Esophagus squamous epithelium (tissue), 5 donors: ENCODE results near the gene GET4. TPM values are rescaled to one million over a fixed set of nuclear protein-coding genes. Genes with fewer than 3 reads are reported as not detected.
"Not testable (repeated sequence)": the region's sequence is repeated elsewhere in the genome, so short reads cannot be mapped to it uniquely, and the experiment has no call there.

Experiments used
- DNase-seq: peaks from one replicate; lab custom pipeline; 2025; lab: John Stamatoyannopoulos, UW
- H3K27ac ChIP-seq, 4 donors: fragments of 200-600 bp; sonication (generic); one replicate each; pipeline ENCODE4 v1.5.1; 2016 to 2019; ENCODE audit warnings: mild to moderate bottlenecking in 1 of 4
- H3K27me3 ChIP-seq, 4 donors: fragments of 200-600 bp; sonication (generic); 1 replicate in 3 of 4; 2 replicates in 1 of 4; pipeline versions ENCODE4 v1.5.1 to v1.6.0; 2017 to 2021; ENCODE audit warnings: antibody characterized with exemption in 1 of 4
- H3K36me3 ChIP-seq, 3 donors: fragments of 200-600 bp; sonication (generic); one replicate each; pipeline ENCODE4 v1.5.1; 2016 to 2019
- H3K4me1 ChIP-seq, 3 donors: fragments of 200-600 bp; sonication (generic); one replicate each; pipeline ENCODE4 v1.5.1; 2017 to 2019
- H3K4me3 ChIP-seq, 4 donors: fragments of 200-600 bp; sonication (generic); 1 replicate in 3 of 4; 2 replicates in 1 of 4; pipeline ENCODE4 v1.5.1; 2016 to 2019; ENCODE audit warnings: mild to moderate bottlenecking in 2 of 4, moderate library complexity in 1 of 4
- H3K9me3 ChIP-seq, 3 donors: fragments of 200-600 bp; sonication (generic); one replicate each; pipeline ENCODE4 v1.5.1; 2016 to 2019
- CTCF ChIP-seq, 6 experiments: fragments of 450-650 bp in 4 of 6; fragments of 200-600 bp in 2 of 6; sonication (generic) in 2 of 6; IDR thresholded peaks; one replicate each; pipeline ENCODE4 v1.5.1; 2016 to 2019; ENCODE audit warnings: antibody characterized with exemption in 6 of 6, mild to moderate bottlenecking in 4 of 6, moderate library complexity in 4 of 6
- POLR2A ChIP-seq, 4 donors: fragments of 450-650 bp; IDR thresholded peaks; one replicate each; pipeline ENCODE4 v1.6.1; 2017; ENCODE audit warnings: antibody characterized with exemption in 4 of 4, mild to moderate bottlenecking in 4 of 4, moderate library complexity in 3 of 4
- WGBS, 2 donors: methylation state at CpG; one replicate each; pipeline ENCODE4 v1.1.5; 2018; 5-methylcytosine and 5-hydroxymethylcytosine counted together
- intact Hi-C: fragments of 100-400 bp; cut with DNase I; formaldehyde crosslinking; loops from one replicate; pipeline ENCODE4 v1.15.0; 2022
- total RNA-seq, 4 donors: library from RNA; depleted of rRNA; stranded (reverse); fragments of >200 nt; gene quantifications; one replicate each; pipeline ENCODE4 v1.1.0, GENCODE V29; 2016
- donor health status: DM: yes; HTN: yes; CAD: no.

Gene GET4
- total RNA-seq, 4 donors from 2014 or later = 22.3 to 29.6 (median 27.8) TPM

DNA sequence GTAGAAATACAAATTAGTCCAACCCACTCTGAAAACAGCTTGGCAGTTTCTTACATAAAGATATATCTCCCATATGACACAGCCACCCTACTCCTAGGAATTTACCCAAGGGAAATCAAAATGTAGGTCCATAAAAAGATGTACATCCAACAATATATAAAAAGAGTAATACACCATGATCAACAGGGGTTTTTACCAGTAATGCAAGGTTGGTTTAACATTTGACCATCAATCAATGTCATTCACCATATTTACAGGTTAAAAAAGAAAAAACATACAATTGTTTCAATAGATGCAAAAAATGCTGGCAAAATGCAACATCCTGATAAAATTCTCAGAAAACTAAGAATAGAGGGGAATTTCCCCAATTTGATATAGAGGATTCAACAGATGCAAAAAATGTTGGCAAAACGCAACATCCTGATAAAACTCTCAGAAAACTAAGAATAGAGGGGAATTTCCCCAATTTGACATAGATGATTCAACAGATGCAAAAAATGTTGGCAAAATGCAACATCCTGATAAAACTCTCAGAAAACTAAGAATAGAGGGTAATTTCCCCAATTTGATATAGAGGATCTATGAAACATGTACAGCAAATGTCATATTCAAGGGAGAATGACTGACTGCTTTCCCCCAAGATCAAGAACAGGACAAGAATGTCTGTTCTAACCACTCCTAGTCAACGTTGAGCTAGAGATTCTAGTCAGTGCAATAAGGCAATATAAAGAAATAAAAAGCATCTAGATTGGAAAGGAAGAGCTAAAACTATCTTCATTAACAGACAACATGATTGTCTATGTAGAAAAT, 64.5 kb downstream of the GET4 start:
- H3K27ac ChIP-seq = no peak overlapping the region
- intact Hi-C loops = no loop called here
- WGBS, 2 donors = 20 to 35% methylated on average over 2 of the region's 2 CpGs
- no peaks in the 10 kb centered on the region for H3K27me3 ChIP-seq
- H3K4me1 ChIP-seq = peaks cover 5 to 21% (median 9%) of the 10 kb centered on the region in 3 donors
- H3K4me3 ChIP-seq = no peak overlapping the region
- peaks cover 0 to 4% (median 0%) of the 10 kb centered on the region in 3 donors for H3K9me3 ChIP-seq
- no peak for TF ChIP-seq POLR2A (IDR thresholded peaks at IDR 0.05)
- TF ChIP-seq CTCF (IDR thresholded peaks at IDR 0.05) = no peak
- H3K36me3 ChIP-seq = peaks cover 0 to 4% (median 0%) of the 10 kb centered on the region in 3 donors
- no peak for DNase-seq

- not testable (repeated sequence) for H3K27me3 ChIP-seq, H3K27ac ChIP-seq, H3K4me3 ChIP-seq, H3K9me3 ChIP-seq, DNase-seq, H3K36me3 ChIP-seq
- WGBS, 2 donors = 88 to 93% methylated on average over 3 to 4 of the region's 4 CpGs
- intact Hi-C loops = loop anchor here (2.0 kb wide), 1 partner anchor 31 kb away; no protein-coding TSS in a partner anchor
- H3K4me1 ChIP-seq = peaks cover 14 to 25% (median 14%) of the 10 kb centered on the region in 3 donors
Observed at GRCh38 chr7:943793-944192, 67.4 kb downstream of the GET4 start.

DNA sequence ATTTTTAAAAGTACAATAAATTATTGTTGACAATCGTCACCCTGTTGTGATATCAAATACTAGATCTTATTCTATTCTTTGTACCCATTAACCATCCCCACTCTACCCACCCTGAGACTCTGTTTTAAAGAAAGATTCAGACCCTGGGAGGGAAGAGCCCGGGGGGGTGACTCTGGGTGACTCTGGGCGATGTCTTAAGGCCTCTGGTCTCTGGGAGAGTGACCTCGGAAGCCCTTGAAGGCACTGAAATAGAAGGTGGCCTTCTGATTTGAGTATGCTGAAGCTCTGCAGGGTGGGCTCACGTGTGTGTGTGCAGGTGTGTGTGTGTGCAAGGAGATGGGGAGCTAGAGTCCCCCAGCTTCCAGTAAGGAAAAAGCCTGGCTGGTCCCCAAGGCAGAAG, 68.4 kb downstream of the GET4 start:
- 67 to 83% methylated on average over 3 of the region's 5 CpGs for WGBS, 2 donors
- H3K27ac ChIP-seq = peak overlapping the region; percentile 77 to 89 (median 84)
- DNase-seq = no peak

GRCh38 chr7:945147-945555, 68.8 kb downstream of the GET4 start:
- H3K9me3 ChIP-seq = peaks cover 0 to 4% (median 0%) of the 10 kb centered on the region in 3 donors
- H3K4me3 ChIP-seq = peak overlapping the region; percentile 2 to 49 (median 30)
- peak in 1 of 6 experiments; percentile 7 for TF ChIP-seq CTCF (IDR thresholded peaks at IDR 0.05)
- no peak for TF ChIP-seq POLR2A (IDR thresholded peaks at IDR 0.05)
- H3K27me3 ChIP-seq = no peaks in the 10 kb centered on the region
- H3K36me3 ChIP-seq = no peaks in the 10 kb centered on the region
- no CpG with 5 or more reads among the region's 13 CpGs for WGBS, 2 donors
- intact Hi-C loops = loop anchor here (2.0 kb wide), 1 partner anchor 32 kb away; no protein-coding TSS in a partner anchor
- no peak for DNase-seq
- H3K27ac ChIP-seq = peak overlapping the region; percentile 77 to 89 (median 84)
- peaks cover 14 to 30% (median 14%) of the 10 kb centered on the region in 3 donors for H3K4me1 ChIP-seq

More for the DNA sequence above, 68.4 kb downstream of the GET4 start:
- intact Hi-C loops = loop anchor here (2.0 kb wide), 1 partner anchor 32 kb away; no protein-coding TSS in a partner anchor
- H3K4me1 ChIP-seq = peaks cover 14 to 27% (median 14%) of the 10 kb centered on the region in 3 donors
- H3K36me3 ChIP-seq = no peaks in the 10 kb centered on the region
- H3K4me3 ChIP-seq = peak overlapping the region in 3 of 4 donors; percentile 28 to 49 (median 32)
- no peak for TF ChIP-seq CTCF (IDR thresholded peaks at IDR 0.05)
- no peak for TF ChIP-seq POLR2A (IDR thresholded peaks at IDR 0.05)
- H3K9me3 ChIP-seq = peaks cover 0 to 4% (median 0%) of the 10 kb centered on the region in 3 donors
- H3K27me3 ChIP-seq = no peaks in the 10 kb centered on the region

DNA sequence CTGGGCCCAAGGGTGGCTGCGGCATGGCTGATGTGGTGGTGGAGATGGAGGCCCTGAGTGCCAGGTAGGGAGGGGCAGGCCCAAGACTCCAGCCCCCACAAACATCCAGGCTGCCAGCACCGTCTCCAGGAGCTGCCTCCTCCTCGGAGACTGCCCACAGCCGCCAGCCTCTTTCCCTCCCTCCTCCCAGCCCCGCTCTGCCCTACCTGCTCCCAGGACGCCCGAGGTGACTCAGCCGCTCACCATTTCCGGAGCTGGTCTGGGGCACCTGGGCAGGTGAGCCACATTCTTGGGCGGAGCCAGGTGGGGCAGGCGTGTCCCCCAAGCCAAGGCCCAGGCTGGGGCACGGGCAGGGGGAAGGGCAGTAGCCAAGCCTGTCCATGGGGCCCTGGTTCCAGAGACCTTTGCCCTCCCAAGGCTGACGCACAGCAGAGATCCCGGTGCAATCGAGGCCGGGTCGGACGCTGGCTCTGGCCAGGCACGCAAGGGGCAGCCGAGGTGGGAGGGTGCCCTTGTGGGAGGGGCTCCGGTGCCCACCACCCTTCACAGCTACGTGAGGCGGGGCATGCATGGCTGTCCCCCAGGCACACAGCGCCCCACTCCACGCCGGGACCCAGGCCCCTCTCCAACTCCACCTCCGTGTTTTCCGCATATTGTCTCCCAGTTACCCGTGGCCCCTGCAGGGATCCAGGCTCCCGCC, 69.4 kb downstream of the GET4 start:
- Histone ChIP-seq H3K27ac (peak overlapping the region; percentile 77 to 89 (median 84)), H3K36me3 (no peaks in the 10 kb centered on the region), H3K27me3 (no peaks in the 10 kb centered on the region), H3K9me3 (peaks cover 0 to 4% (median 0%) of the 10 kb centered on the region in 3 donors), H3K4me1 (peaks cover 14 to 30% (median 14%) of the 10 kb centered on the region in 3 donors), H3K4me3 (peak overlapping the region; percentile 2 to 49 (median 30))
- no peak for DNase-seq
- 20 to 64% methylated on average over 1 to 8 of the region's 30 CpGs for WGBS, 2 donors
- TF ChIP-seq POLR2A (IDR thresholded peaks at IDR 0.05) (peak in 3 of 4 donors; percentile 39 to 47 (median 47)), CTCF (IDR thresholded peaks at IDR 0.05) (no peak)
- intact Hi-C loops = loop anchor here (2.0 kb wide), 1 partner anchor 33 kb away; no protein-coding TSS in a partner anchor

Other genes with a start within 250 kb of the GET4 start
- gene DNAAF5, start 149.9 kb upstream of the GET4 start, total RNA-seq = 10 to 100 TPM; 23.7 to 30.1 (median 28.2) TPM
- gene PRKAR1B, start 149.3 kb upstream of the GET4 start, total RNA-seq = 10 to 100 TPM; 10.2 to 13.1 (median 12.5) TPM
- gene SUN1, start 44.1 kb upstream of the GET4 start, total RNA-seq = 100 to 1,000 TPM in 3 of 4 donors, 10 to 100 TPM in 1; 78.0 to 113 (median 105) TPM
- gene ADAP1, start 78.1 kb downstream of the GET4 start, total RNA-seq = 10 to 100 TPM in 2 of 4 donors, 1 to 10 TPM in 2; 6.0 to 13.7 (median 9.9) TPM
- gene COX19, start 99.0 kb downstream of the GET4 start, total RNA-seq = 10 to 100 TPM in 1 of 4 donors, 1 to 10 TPM in 3; 4.0 to 13.0 (median 6.9) TPM
- under 1 TPM in 1 of 4 donors, not detected in 3; 0.76 TPM for gene CYP2W1, start 106.6 kb downstream of the GET4 start, total RNA-seq
- 10 to 100 TPM in 1 of 4 donors, 1 to 10 TPM in 3; 1.1 to 12.8 (median 3.5) TPM for gene GPR146, start 168.0 kb downstream of the GET4 start, total RNA-seq
- 1 to 10 TPM in 3 of 4 donors, under 1 TPM in 1; 0.87 to 2.3 (median 1.5) TPM for gene GPER1, start 211.6 kb downstream of the GET4 start, total RNA-seq